Activated CD8-positive, alpha-beta T cell treated with anti-CD3 and anti-CD28 coated beads for 36 hours (primary cell): ENCODE results near the gene EIF5A. TPM values are rescaled to one million over a fixed set of nuclear protein-coding genes. Genes with fewer than 3 reads are reported as not detected.
A peak's percentile ranks its signal among the peaks of the same experiment; 100 is the strongest.

Source experiments
- ATAC-seq: fragments of 200-7000 bp; cut with Tn5 transposase; one replicate; pipeline ENCODE4 v1.10.0; 2021; ENCODE audit warnings: mild to moderate bottlenecking, moderate library complexity
- CTCF ChIA-PET: fragments of 350-600 bp; sonication (Branson Sonifier 250); formaldehyde crosslinking; loops from one replicate; lab custom pipeline; 2021; ENCODE audit warnings: antibody characterized with exemption; lab: Charles Lee
- POLR2A ChIA-PET: fragments of 350-600 bp; sonication (Branson Sonifier 250); formaldehyde crosslinking; loops from one replicate; lab custom pipeline; 2021; ENCODE audit warnings: antibody characterized with exemption; lab: Charles Lee
- DNase-seq: peaks from one replicate; pipeline ENCODE4 v3.0.0-alpha.2; 2020
- H3K27ac Mint-ChIP-seq: one replicate; pipeline ENCODE4 v1.8.0; 2021; ENCODE audit warnings: mild to moderate bottlenecking, mixed read lengths
- H3K27me3 Mint-ChIP-seq: one replicate; pipeline ENCODE4 v1.8.0; 2021; ENCODE audit warnings: mixed read lengths
- H3K36me3 Mint-ChIP-seq: one replicate; pipeline ENCODE4 v1.8.0; 2021; ENCODE audit warnings: low read depth, mixed read lengths
- H3K4me1 Mint-ChIP-seq: one replicate; pipeline ENCODE4 v1.8.0; 2021; ENCODE audit warnings: low read depth, mixed read lengths
- H3K4me3 Mint-ChIP-seq: one replicate; pipeline ENCODE4 v1.8.0; 2021; ENCODE audit warnings: mild to moderate bottlenecking, moderate library complexity, mixed read lengths
- H3K9me3 Mint-ChIP-seq: one replicate; pipeline ENCODE4 v1.8.0; 2021; ENCODE audit warnings: mixed read lengths
- CTCF ChIP-seq: fragments of 200-600 bp; IDR thresholded peaks from one replicate; pipeline ENCODE4 v1.8.0; 2022; ENCODE audit warnings: antibody characterized with exemption, mild to moderate bottlenecking
- intact Hi-C: fragments of 100-400 bp; cut with micrococcal nuclease; formaldehyde crosslinking; loops from one replicate; pipeline ENCODE4 v1.10.0; 2022
- total RNA-seq, 2 experiments: library from RNA; stranded (reverse); gene quantifications; one replicate each; pipeline ENCODE4 v1.2.3, GENCODE V29; 2021

The EIF5A gene
- total RNA-seq, 2 experiments from 2014 or later, result 1,064 TPM

GRCh38 chr17:7292194-7292593 is 15.2 kb upstream of the EIF5A start:
- intact Hi-C loops, result no loop called here
- Mint-ChIP-seq H3K4me1 (peaks cover 14% of the 10 kb centered on the region), H3K36me3 (no peaks in the 10 kb centered on the region), H3K27me3 (peaks cover 26% of the 10 kb centered on the region), H3K4me3 (no peak overlapping the region), H3K9me3 (no peaks in the 10 kb centered on the region), H3K27ac (no peak overlapping the region)
- no peak for TF ChIP-seq CTCF
- ATAC-seq, result no peak
- CTCF ChIA-PET, result interaction anchor here (1.2 to 2.7 kb wide), 3 partner anchors 10 to 381 kb away, joined by 4 to 14 read pairs (median 5); partner anchors contain the start of gene SLC2A4
- DNase-seq, result no peak
- POLR2A ChIA-PET, result interaction anchor here (0.9 to 1.4 kb wide), 3 partner anchors 10 to 58 kb away, joined by 3 to 4 read pairs (median 3); partner anchors contain the start of gene DVL2

- CTCF ChIA-PET, result interaction anchor here (1.2 to 2.7 kb wide), 2 partner anchors 11 to 247 kb away, joined by 5 to 14 read pairs; partner anchors contain the start of gene SLC2A4
- Mint-ChIP-seq H3K36me3 (no peaks in the 10 kb centered on the region), H3K27me3 (peaks cover 26% of the 10 kb centered on the region)
Measured at GRCh38 chr17:7292729-7293128, 14.7 kb upstream of the EIF5A start.

GRCh38 chr17:7293159-7293558 is 14.3 kb upstream of the EIF5A start:
- POLR2A ChIA-PET, result interaction anchor here (0.6 to 1.9 kb wide), 5 partner anchors 9 to 59 kb away, joined by 3 to 7 read pairs (median 3); partner anchors contain the start of genes DVL2 and SLC2A4
- intact Hi-C loops, result no loop called here
- Mint-ChIP-seq H3K9me3 (no peaks in the 10 kb centered on the region), H3K36me3 (no peaks in the 10 kb centered on the region), H3K27ac (no peak overlapping the region), H3K4me3 (no peak overlapping the region), H3K4me1 (peaks cover 14% of the 10 kb centered on the region), H3K27me3 (peaks cover 25% of the 10 kb centered on the region)
- TF ChIP-seq CTCF, result no peak
- DNase-seq (no peak), ATAC-seq (no peak)
- CTCF ChIA-PET, result interaction anchor here (1.0 to 2.7 kb wide), 3 partner anchors 11 to 247 kb away, joined by 3 to 14 read pairs (median 5); partner anchors contain the start of gene SLC2A4

More at GRCh38 chr17:7292729-7293128, 14.7 kb upstream of the EIF5A start:
- DNase-seq (no peak), ATAC-seq (no peak)
- Mint-ChIP-seq H3K27ac (no peak overlapping the region), H3K9me3 (no peaks in the 10 kb centered on the region), H3K4me3 (no peak overlapping the region), H3K4me1 (peaks cover 14% of the 10 kb centered on the region)
- TF ChIP-seq CTCF, result no peak
- intact Hi-C loops, result no loop called here
- POLR2A ChIA-PET, result interaction anchor here (0.8 to 1.9 kb wide), 5 partner anchors 9 to 59 kb away, joined by 3 to 7 read pairs (median 3); partner anchors contain the start of genes DVL2 and SLC2A4

- no peak for TF ChIP-seq CTCF
- DNase-seq (peak; percentile 42), ATAC-seq (no peak)
- intact Hi-C loops, result loop anchor here (2.0 kb wide), 1 partner anchor 13 kb away; the partner anchor contains the start of gene SLC2A4
- Mint-ChIP-seq H3K4me1 (peaks cover 14% of the 10 kb centered on the region), H3K27me3 (peaks cover 23% of the 10 kb centered on the region), H3K4me3 (peak overlapping the region; percentile 24), H3K27ac (no peak overlapping the region), H3K36me3 (no peaks in the 10 kb centered on the region), H3K9me3 (no peaks in the 10 kb centered on the region)
- ChIA-PET POLR2A (interaction anchor here (0.6 to 1.9 kb wide), 3 partner anchors 12 to 26 kb away, joined by 3 to 7 read pairs (median 5); partner anchors contain the start of gene SLC2A4), CTCF (interaction anchor here (0.6 to 2.7 kb wide), 3 partner anchors 12 to 29 kb away, joined by 3 to 14 read pairs (median 3); partner anchors contain the start of gene SLC2A4)
Measured at GRCh38 chr17:7293816-7294613, 13.4 kb upstream of the EIF5A start.
